Tibial nerve (tissue), 4 donors: Measurements from ENCODE around the gene CDKN2B-AS1.

Experiments used
- CTCF ChIP-seq, 5 experiments: fragments of 200-600 bp in 3 of 5; fragments of 450-650 bp in 2 of 5; sonication (generic) in 3 of 5; IDR thresholded peaks; one replicate each; pipeline ENCODE4 v1.5.1; 2016 to 2019; ENCODE audit warnings: antibody characterized with exemption in 5 of 5, mild to moderate bottlenecking in 3 of 5, moderate library complexity in 2 of 5
- EP300 ChIP-seq, 2 donors: sonication (generic); formaldehyde crosslinking; IDR thresholded peaks; one replicate each; pipeline ENCODE4 v1.6.1; 2017; ENCODE audit warnings: antibody characterized with exemption in 2 of 2, mild to moderate bottlenecking in 1 of 2

GRCh38 chr9:22060831-22061383 is 66.3 kb downstream of the CDKN2B-AS1 start:
- TF ChIP-seq CTCF (IDR thresholded peaks at IDR 0.05) (no peak), EP300 (IDR thresholded peaks at IDR 0.05) (peak in 1 of 2 donors; percentile 25)
